ENCODE data around the gene DPM2. TPM values are rescaled to one million over a fixed set of nuclear protein-coding genes. Genes with fewer than 3 reads are reported as not detected.
A peak's percentile ranks its signal among the peaks of the same experiment; 100 is the strongest.

DPM2 gene, protein sequence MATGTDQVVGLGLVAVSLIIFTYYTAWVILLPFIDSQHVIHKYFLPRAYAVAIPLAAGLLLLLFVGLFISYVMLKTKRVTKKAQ
- 31.1 and 35.4 TPM in 2 replicates for total RNA-seq (2014; rRNA removed; shearing (Covaris generic))

GRCh38 chr9:127937388-127938297, at the start of gene DPM2:
Gene DPM2 (minus strand): TSS chr9:127937854. CDS start chr9:127937820, 34 bp downstream.
- DNase-seq (ENCODE audit: low spot score) = peak; percentile 79

DNA sequence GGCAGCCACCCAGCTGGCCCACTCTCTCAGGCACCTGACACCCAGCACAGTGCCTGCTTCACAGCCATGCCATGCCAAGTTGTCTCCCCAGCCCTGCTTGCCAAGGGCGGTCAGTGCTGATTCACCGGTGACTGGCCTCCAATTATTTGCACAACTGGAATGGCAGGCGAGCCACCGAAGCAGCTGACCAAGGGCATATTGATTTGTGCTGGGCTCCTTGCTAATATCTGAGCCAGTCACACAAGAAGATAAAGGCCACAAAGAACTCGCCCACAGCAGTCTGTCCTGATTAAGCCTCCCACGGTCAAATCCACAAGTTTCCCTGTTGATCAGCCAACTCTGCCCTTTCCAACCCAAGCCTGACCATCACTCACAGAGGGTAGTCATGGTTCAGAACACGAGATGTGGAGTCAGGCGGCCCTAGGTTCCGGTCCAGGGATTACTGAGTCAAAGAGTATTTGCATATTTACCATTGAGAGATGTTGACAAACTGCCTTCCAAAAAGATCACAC, 49.5 kb upstream of the DPM2 start:
- DNase-seq (ENCODE audit: low spot score) = no peak

- DNase-seq (ENCODE audit: low spot score) = no peak
Measured at GRCh38 chr9:127985011-127985410, 47.4 kb upstream of the DPM2 start.

DNA sequence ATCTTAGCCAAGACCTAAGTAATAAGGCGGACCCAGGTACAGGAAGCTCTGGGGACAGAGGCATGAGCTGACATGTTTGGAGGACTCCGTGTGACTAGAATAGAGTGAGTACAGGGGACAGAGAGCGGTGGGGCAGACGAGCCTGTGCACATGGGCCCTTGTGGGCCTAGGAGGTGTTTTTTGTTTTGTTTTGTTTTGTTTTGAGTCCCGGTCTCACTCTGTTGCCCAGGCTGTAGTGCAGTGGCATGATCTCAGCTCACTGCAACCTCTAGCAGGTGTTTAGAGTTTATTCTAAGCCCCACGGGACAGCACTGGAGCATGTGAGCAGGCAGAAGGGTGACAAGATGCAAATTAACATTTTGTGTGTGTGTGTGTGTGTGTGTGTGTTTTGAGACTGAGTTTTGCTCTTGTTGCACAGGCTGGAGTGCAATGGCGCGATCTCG, 46.2 kb upstream of the DPM2 start:
- no peak for DNase-seq (ENCODE audit: low spot score)

- DNase-seq (ENCODE audit: low spot score) = no peak
Measured at GRCh38 chr9:127982912-127983311, 45.3 kb upstream of the DPM2 start.

DNA sequence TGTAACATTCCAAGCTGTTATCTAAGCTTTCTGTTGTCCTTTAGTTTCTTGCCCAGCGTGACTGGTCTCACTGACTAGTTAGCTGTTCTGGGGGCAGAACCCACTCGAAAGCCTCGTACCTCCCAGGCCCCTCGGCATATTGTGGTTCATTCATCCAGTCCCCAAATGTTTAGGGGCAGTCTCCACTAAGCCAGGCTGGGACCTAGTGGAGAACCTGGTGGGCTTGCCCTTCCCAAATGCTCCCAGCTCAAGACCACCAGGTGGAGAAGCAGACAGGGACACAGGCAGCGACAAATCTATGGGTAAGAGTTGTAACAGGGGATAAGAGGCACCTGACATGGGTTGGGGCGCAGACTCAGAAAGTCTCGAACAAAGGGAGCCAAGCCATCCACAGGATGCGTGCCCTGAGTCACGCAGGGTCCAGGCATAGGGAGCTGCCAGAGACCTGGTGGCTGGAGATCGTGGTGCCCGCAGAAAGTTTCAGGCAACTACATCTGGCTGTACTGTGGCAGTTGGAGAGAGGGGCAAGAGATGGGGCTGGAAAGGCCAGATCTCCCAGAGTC, 44.0 kb upstream of the DPM2 start:
- no peak for DNase-seq (ENCODE audit: low spot score)

- peak; percentile 78 for DNase-seq (ENCODE audit: low spot score)
Measured at GRCh38 chr9:127980706-127981558, 43.3 kb upstream of the DPM2 start, which contains the start of gene EEIG1. Gene EEIG1 (minus strand): TSS chr9:127980989. CDS start chr9:127980137, 852 bp downstream.

DNA sequence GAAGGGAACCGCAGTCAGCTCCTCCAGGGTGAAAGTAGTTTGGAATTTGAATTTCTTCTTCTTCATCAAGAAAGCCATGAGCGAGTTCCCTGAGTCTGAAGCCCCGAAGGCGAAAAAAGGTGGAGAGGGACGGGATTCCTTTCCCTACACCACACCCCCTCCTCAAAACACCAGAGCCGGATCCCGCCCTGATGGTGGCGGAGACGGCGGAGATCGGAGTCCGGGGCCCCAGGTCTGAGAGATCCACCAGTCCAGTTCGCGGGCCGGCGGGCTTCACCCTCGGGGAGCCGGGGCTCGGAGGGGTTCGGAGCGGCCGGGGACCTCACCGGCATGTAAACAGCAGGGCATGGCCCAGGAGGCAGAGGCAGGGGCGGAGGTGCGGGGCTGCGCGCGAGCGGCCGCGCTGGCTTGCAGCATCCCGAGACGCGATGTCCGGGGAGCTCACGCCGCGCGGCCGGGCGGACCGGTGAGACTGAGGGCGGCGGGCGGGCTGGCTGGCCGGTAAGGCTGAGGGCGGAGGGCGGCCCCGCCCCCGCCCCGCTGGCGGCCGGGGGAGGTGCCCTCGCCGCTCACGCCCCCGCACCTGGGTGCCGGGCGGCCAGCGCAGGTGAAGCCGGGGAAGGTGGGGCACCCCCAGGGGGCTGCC, 42.5 kb upstream of the DPM2 start:
- no peak for DNase-seq (ENCODE audit: low spot score)

GRCh38 chr9:127979333-127980059, 41.8 kb upstream of the DPM2 start:
- DNase-seq (ENCODE audit: low spot score) = no peak

GRCh38 chr9:127979015-127979332, 41.3 kb upstream of the DPM2 start:
- no peak for DNase-seq (ENCODE audit: low spot score)

- DNase-seq (ENCODE audit: low spot score) = peak; percentile 73
Measured at GRCh38 chr9:127977884-127978647, 40.4 kb upstream of the DPM2 start.

- DNase-seq (ENCODE audit: low spot score) = no peak
Measured at GRCh38 chr9:127977009-127977883, 39.6 kb upstream of the DPM2 start.

DNA sequence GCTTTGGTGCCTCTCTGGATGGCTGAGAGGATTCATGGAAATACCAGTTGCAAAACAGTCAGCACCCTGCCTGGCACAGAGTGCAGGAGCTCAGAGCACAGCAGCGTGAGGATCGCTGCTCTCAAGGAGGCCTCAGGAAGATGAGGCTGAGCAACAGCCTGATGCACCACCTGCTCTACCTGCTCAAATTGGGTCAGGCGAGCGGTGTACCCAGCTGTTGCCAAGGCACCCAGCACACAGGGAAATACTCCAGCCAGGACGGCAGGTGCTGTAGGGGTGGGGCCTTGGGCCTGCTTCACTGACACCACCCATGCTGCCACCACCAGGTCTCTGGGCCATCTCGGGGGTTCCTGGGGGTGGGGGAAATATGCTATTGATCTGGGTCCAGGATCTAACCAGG, 38.8 kb upstream of the DPM2 start:
- no peak for DNase-seq (ENCODE audit: low spot score)

- DNase-seq (ENCODE audit: low spot score) = no peak
Measured at GRCh38 chr9:127975376-127976315, 38.0 kb upstream of the DPM2 start.

- no peak for DNase-seq (ENCODE audit: low spot score)
Measured at GRCh38 chr9:127974769-127975261, 37.2 kb upstream of the DPM2 start.

DNA sequence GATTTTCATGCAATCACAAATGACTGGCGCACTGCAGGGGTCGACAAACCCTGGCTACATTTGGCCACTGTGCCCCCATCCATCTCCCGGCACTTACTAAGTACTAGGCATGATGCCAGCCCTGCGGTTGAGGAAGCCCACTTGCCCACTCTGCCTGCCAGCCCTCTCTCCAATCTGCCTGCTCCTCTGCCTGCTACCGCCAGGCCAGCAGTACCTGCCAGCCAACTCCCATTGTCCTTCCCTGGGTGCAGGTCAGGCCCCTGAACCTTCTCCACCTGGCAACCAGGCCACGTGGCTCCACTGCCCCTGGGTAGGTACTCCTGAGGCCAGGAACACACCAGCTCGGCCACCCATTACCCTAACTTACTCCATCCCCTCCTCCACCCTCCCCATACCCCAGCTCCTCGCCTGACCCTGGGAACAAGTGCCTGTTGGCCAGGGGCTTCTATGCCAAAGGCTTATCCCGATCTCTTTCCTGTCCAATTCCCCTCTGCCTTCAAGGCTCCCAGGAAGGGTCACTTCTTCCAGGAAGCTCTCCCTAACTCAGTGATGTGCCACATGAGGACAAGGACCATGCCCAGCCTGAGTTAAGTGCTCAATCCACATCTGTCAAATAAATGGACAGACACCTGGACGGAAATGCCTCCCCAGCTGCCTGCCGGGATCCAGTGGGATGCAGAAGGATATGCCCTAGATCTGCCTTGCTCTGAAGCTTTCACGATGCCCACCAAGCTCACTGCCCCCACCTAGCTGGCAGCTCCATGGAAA, 36.5 kb upstream of the DPM2 start:
- DNase-seq (ENCODE audit: low spot score) = no peak

Data from H4 (cell line).